Measurements from ENCODE around the gene BAG2. TPM values are rescaled to one million over a fixed set of nuclear protein-coding genes. Genes with fewer than 3 reads are reported as not detected.

The BAG2 gene
- total RNA-seq, 1 donor from 2014 or later, result 13.1 TPM

GRCh38 chr6:57190140-57190539 is 18.0 kb downstream of the BAG2 start:
- intact Hi-C loops (cut with micrococcal nuclease), result no loop called here
- Mint-ChIP-seq H3K27me3 (no peaks in the 10 kb centered on the region), H3K27ac (no peak overlapping the region), H3K4me1 (peaks cover 6% of the 10 kb centered on the region), H3K4me3 (no peak overlapping the region), H3K9me3 (no peaks in the 10 kb centered on the region), H3K36me3 (ENCODE audit: low read depth) (peaks cover 13% of the 10 kb centered on the region)
- DNase-seq, result no peak

- H3K4me3 Mint-ChIP-seq, result no peak overlapping the region
- intact Hi-C loops (cut with micrococcal nuclease), result no loop called here
- H3K9me3 Mint-ChIP-seq, result no peaks in the 10 kb centered on the region
- H3K27ac Mint-ChIP-seq, result no peak overlapping the region
- H3K27me3 Mint-ChIP-seq, result no peaks in the 10 kb centered on the region
- peaks cover 6% of the 10 kb centered on the region for H3K36me3 Mint-ChIP-seq (ENCODE audit: low read depth)
- H3K4me1 Mint-ChIP-seq, result no peaks in the 10 kb centered on the region
- DNase-seq, result no peak
Measured at GRCh38 chr6:57193177-57193576, 21.1 kb downstream of the BAG2 start.

GRCh38 chr6:57195457-57195856 is 23.3 kb downstream of the BAG2 start:
- intact Hi-C loops (cut with micrococcal nuclease), result no loop called here
- Mint-ChIP-seq H3K4me3 (no peak overlapping the region), H3K36me3 (ENCODE audit: low read depth) (peaks cover 6% of the 10 kb centered on the region), H3K27me3 (no peaks in the 10 kb centered on the region), H3K9me3 (no peaks in the 10 kb centered on the region), H3K4me1 (no peaks in the 10 kb centered on the region), H3K27ac (no peak overlapping the region)
- no peak for DNase-seq

- H3K36me3 Mint-ChIP-seq (ENCODE audit: low read depth), result peaks cover 3% of the 10 kb centered on the region
- no peak overlapping the region for H3K27ac Mint-ChIP-seq
- no peak for DNase-seq
- intact Hi-C loops (cut with micrococcal nuclease), result no loop called here
- H3K9me3 Mint-ChIP-seq, result no peaks in the 10 kb centered on the region
- no peak overlapping the region for H3K4me3 Mint-ChIP-seq
- no peaks in the 10 kb centered on the region for H3K27me3 Mint-ChIP-seq
- no peaks in the 10 kb centered on the region for H3K4me1 Mint-ChIP-seq
Measured at GRCh38 chr6:57198926-57199636, 27.0 kb downstream of the BAG2 start.

GRCh38 chr6:57201718-57202117 is 29.6 kb downstream of the BAG2 start:
- no peak for DNase-seq
- Mint-ChIP-seq H3K36me3 (ENCODE audit: low read depth) (no peaks in the 10 kb centered on the region), H3K4me1 (peaks cover 3% of the 10 kb centered on the region), H3K27ac (no peak overlapping the region), H3K27me3 (no peaks in the 10 kb centered on the region), H3K9me3 (no peaks in the 10 kb centered on the region), H3K4me3 (no peak overlapping the region)
- intact Hi-C loops (cut with micrococcal nuclease), result no loop called here

- Mint-ChIP-seq H3K27ac (no peak overlapping the region), H3K9me3 (no peaks in the 10 kb centered on the region), H3K4me3 (no peak overlapping the region)
Measured at GRCh38 chr6:57205550-57206328, 33.6 kb downstream of the BAG2 start.

GRCh38 chr6:57207141-57207540 is 35.0 kb downstream of the BAG2 start:
- no peak overlapping the region for H3K27ac Mint-ChIP-seq
- H3K36me3 Mint-ChIP-seq (ENCODE audit: low read depth), result peaks cover 2% of the 10 kb centered on the region
- DNase-seq, result no peak
- H3K4me3 Mint-ChIP-seq, result no peak overlapping the region
- no peaks in the 10 kb centered on the region for H3K27me3 Mint-ChIP-seq
- H3K4me1 Mint-ChIP-seq, result peaks cover 12% of the 10 kb centered on the region
- H3K9me3 Mint-ChIP-seq, result no peaks in the 10 kb centered on the region
- intact Hi-C loops (cut with micrococcal nuclease), result loop anchor here (5.0 kb wide), 1 partner anchor 35 kb away; the partner anchor contains the start of gene BAG2

More at GRCh38 chr6:57205550-57206328, 33.6 kb downstream of the BAG2 start:
- H3K36me3 Mint-ChIP-seq (ENCODE audit: low read depth), result peaks cover 2% of the 10 kb centered on the region
- H3K4me1 Mint-ChIP-seq, result peaks cover 12% of the 10 kb centered on the region
- intact Hi-C loops (cut with micrococcal nuclease), result loop anchor here (5.0 kb wide), 1 partner anchor 33 kb away; the partner anchor contains the start of gene BAG2
- no peaks in the 10 kb centered on the region for H3K27me3 Mint-ChIP-seq
- DNase-seq, result no peak

GRCh38 chr6:57207872-57208271 is 35.7 kb downstream of the BAG2 start:
- Mint-ChIP-seq H3K27ac (peak overlapping the region; percentile 14), H3K9me3 (no peaks in the 10 kb centered on the region), H3K36me3 (ENCODE audit: low read depth) (peaks cover 2% of the 10 kb centered on the region), H3K4me1 (peaks cover 12% of the 10 kb centered on the region), H3K4me3 (no peak overlapping the region), H3K27me3 (no peaks in the 10 kb centered on the region)
- no peak for DNase-seq
- intact Hi-C loops (cut with micrococcal nuclease), result loop anchor here (5.0 kb wide), 1 partner anchor 36 kb away; the partner anchor contains the start of gene BAG2

GRCh38 chr6:57209030-57209429 is 36.9 kb downstream of the BAG2 start:
- intact Hi-C loops (cut with micrococcal nuclease), result loop anchor here (5.0 kb wide), 1 partner anchor 37 kb away; the partner anchor contains the start of gene BAG2
- H3K27me3 Mint-ChIP-seq, result no peaks in the 10 kb centered on the region
- H3K36me3 Mint-ChIP-seq (ENCODE audit: low read depth), result peaks cover 4% of the 10 kb centered on the region
- no peak overlapping the region for H3K4me3 Mint-ChIP-seq
- no peak overlapping the region for H3K27ac Mint-ChIP-seq
- DNase-seq, result no peak
- H3K4me1 Mint-ChIP-seq, result peaks cover 16% of the 10 kb centered on the region
- peaks cover 1% of the 10 kb centered on the region for H3K9me3 Mint-ChIP-seq

- Mint-ChIP-seq H3K36me3 (ENCODE audit: low read depth) (peaks cover 7% of the 10 kb centered on the region), H3K9me3 (peaks cover 12% of the 10 kb centered on the region), H3K27ac (no peak overlapping the region)
Measured at GRCh38 chr6:57210060-57210459, 37.9 kb downstream of the BAG2 start.

GRCh38 chr6:57215260-57215659 is 43.1 kb downstream of the BAG2 start:
- Mint-ChIP-seq H3K4me1 (peaks cover 23% of the 10 kb centered on the region), H3K27ac (no peak overlapping the region)
- intact Hi-C loops (cut with micrococcal nuclease), result no loop called here

More at GRCh38 chr6:57210060-57210459, 37.9 kb downstream of the BAG2 start:
- Mint-ChIP-seq H3K27me3 (no peaks in the 10 kb centered on the region), H3K4me1 (peaks cover 25% of the 10 kb centered on the region), H3K4me3 (no peak overlapping the region)
- intact Hi-C loops (cut with micrococcal nuclease), result no loop called here
- no peak for DNase-seq

GRCh38 chr6:57216235-57217101 is 44.3 kb downstream of the BAG2 start:
- peaks cover 14% of the 10 kb centered on the region for H3K9me3 Mint-ChIP-seq

More at GRCh38 chr6:57215260-57215659, 43.1 kb downstream of the BAG2 start:
- no peak overlapping the region for H3K4me3 Mint-ChIP-seq
- H3K9me3 Mint-ChIP-seq, result peaks cover 14% of the 10 kb centered on the region
- H3K27me3 Mint-ChIP-seq, result peaks cover 9% of the 10 kb centered on the region
- DNase-seq, result no peak
- H3K36me3 Mint-ChIP-seq (ENCODE audit: low read depth), result peaks cover 7% of the 10 kb centered on the region

GRCh38 chr6:57217270-57217669 is 45.1 kb downstream of the BAG2 start:
- peaks cover 12% of the 10 kb centered on the region for H3K36me3 Mint-ChIP-seq (ENCODE audit: low read depth)

More at GRCh38 chr6:57216235-57217101, 44.3 kb downstream of the BAG2 start:
- no peak overlapping the region for H3K27ac Mint-ChIP-seq
- DNase-seq, result no peak
- H3K4me1 Mint-ChIP-seq, result peaks cover 30% of the 10 kb centered on the region
- intact Hi-C loops (cut with micrococcal nuclease), result no loop called here
- peaks cover 14% of the 10 kb centered on the region for H3K27me3 Mint-ChIP-seq
- H3K36me3 Mint-ChIP-seq (ENCODE audit: low read depth), result peaks cover 10% of the 10 kb centered on the region
- no peak overlapping the region for H3K4me3 Mint-ChIP-seq

More at GRCh38 chr6:57217270-57217669, 45.1 kb downstream of the BAG2 start:
- no peak for DNase-seq
- intact Hi-C loops (cut with micrococcal nuclease), result no loop called here
- peaks cover 14% of the 10 kb centered on the region for H3K9me3 Mint-ChIP-seq
- peaks cover 30% of the 10 kb centered on the region for H3K4me1 Mint-ChIP-seq
- no peak overlapping the region for H3K27ac Mint-ChIP-seq
- H3K27me3 Mint-ChIP-seq, result peaks cover 14% of the 10 kb centered on the region
- H3K4me3 Mint-ChIP-seq, result no peak overlapping the region
